OCI-LY7 (cell line): ENCODE measurements around the gene LRRC34. TPM values are rescaled to one million over a fixed set of nuclear protein-coding genes. Genes with fewer than 3 reads are reported as not detected.

Experiments used
- BruUV-seq: library from RNA; stranded (reverse); fragments of 400-500 nt; replicated peaks from 2 replicates; lab custom pipeline; 2021; lab: Mats Ljungman, UMichigan
- CTCF ChIA-PET: fragments of 300-600 bp; sonication (Branson Sonifier 250); formaldehyde crosslinking; loops from one replicate; lab custom pipeline; 2022; ENCODE audit warnings: antibody characterized with exemption; ENCODE audit not compliant: unreplicated experiment; lab: Charles Lee
- POLR2A ChIA-PET: fragments of 300-600 bp; sonication (Branson Sonifier 250); formaldehyde crosslinking; loops from one replicate; lab custom pipeline; 2022; ENCODE audit warnings: antibody characterized with exemption; lab: Charles Lee
- DNase-seq: peaks from one replicate; pipeline ENCODE4 v3.0.0-alpha.2; 2015; ENCODE audit warnings: low spot score
- H2AFZ ChIP-seq: fragments of 200-600 bp; sonication (generic), shearing (Covaris generic); 2 replicates; pipeline ENCODE4 v1.6.1; 2014; ENCODE audit warnings: mild to moderate bottlenecking, antibody characterized with exemption, low read length, moderate library complexity
- H3K27ac ChIP-seq: fragments of 200-600 bp; sonication (generic); 2 replicates; pipeline ENCODE4 v1.5.1; 2014; ENCODE audit warnings: mixed run types, low read depth, mild to moderate bottlenecking, moderate library complexity, low read length, inconsistent platforms; ENCODE audit not compliant: poor library complexity, severe bottlenecking
- H3K36me3 ChIP-seq: fragments of 200-600 bp; sonication (generic); 2 replicates; pipeline ENCODE4 v1.6.1; 2014; ENCODE audit warnings: mild to moderate bottlenecking, antibody characterized with exemption, low read length, moderate library complexity, mixed read lengths; ENCODE audit not compliant: insufficient read depth
- H3K4me1 ChIP-seq: fragments of 200-600 bp; sonication (generic); 2 replicates; pipeline ENCODE4 v1.5.1; 2014; ENCODE audit warnings: mild to moderate bottlenecking, low read length; ENCODE audit not compliant: insufficient read depth, poor library complexity, severe bottlenecking
- H3K4me2 ChIP-seq: fragments of 200-600 bp; sonication (generic); 2 replicates; pipeline ENCODE4 v1.6.1; 2014; ENCODE audit warnings: mild to moderate bottlenecking, low read length
- H3K4me3 ChIP-seq: fragments of 200-600 bp; sonication (generic); 2 replicates; pipeline ENCODE4 v1.5.1; 2014; ENCODE audit warnings: mild to moderate bottlenecking, low read depth, low read length; ENCODE audit not compliant: poor library complexity, severe bottlenecking
- H3K79me2 ChIP-seq: fragments of 200-600 bp; sonication (generic); 2 replicates; pipeline ENCODE4 v1.6.1; 2016; ENCODE audit warnings: low read depth, mild to moderate bottlenecking, low read length, moderate library complexity, mixed read lengths; ENCODE audit not compliant: insufficient read depth
- H3K9me2 ChIP-seq: fragments of 200-600 bp; sonication (generic); 2 replicates; pipeline ENCODE4 v1.6.1; 2016; ENCODE audit warnings: mild to moderate bottlenecking, low read length, mixed read lengths; ENCODE audit not compliant: insufficient read depth
- H3K9me3 ChIP-seq: fragments of 200-600 bp; sonication (generic); 2 replicates; pipeline ENCODE4 v1.6.1; 2014; ENCODE audit warnings: mild to moderate bottlenecking, mixed run types, low read length, mixed read lengths
- H4K20me1 ChIP-seq: fragments of 200-600 bp; sonication (generic); 2 replicates; pipeline ENCODE4 v1.6.1; 2014; ENCODE audit warnings: mild to moderate bottlenecking, antibody characterized with exemption, low read length, moderate library complexity, mixed read lengths; ENCODE audit not compliant: insufficient read depth
- EZH2phosphoT487 ChIP-seq: fragments of 200-600 bp; sonication (generic); IDR thresholded peaks from 2 replicates; pipeline ENCODE4 v1.6.1; 2018; ENCODE audit warnings: low read depth, borderline replicate concordance, mild to moderate bottlenecking, mixed run types, antibody characterized with exemption, low read length, moderate library complexity, mixed read lengths
- intact Hi-C: fragments of 100-400 bp; cut with micrococcal nuclease; formaldehyde crosslinking; loops from one replicate; pipeline ENCODE4 v1.10.0; 2022; ENCODE audit not compliant: unreplicated experiment
- total RNA-seq, 2 experiments: library from RNA; depleted of rRNA in 1 of 2; stranded (reverse); fragments of >200 nt in 1 of 2; shearing (Covaris generic) in 1 of 2; gene quantifications; 2 replicates each; pipeline ENCODE4 v1.2.3, GENCODE V29; 2014 to 2022
- TF ChIP-seq, protein P1 (sequence below): fragments of 200-600 bp; sonication (generic); conservative IDR thresholded peaks from 2 replicates; pipeline ENCODE4 v1.5.1; 2014; ENCODE audit warnings: mild to moderate bottlenecking, antibody characterized with exemption, low read length, moderate library complexity, mixed read lengths

The LRRC34 gene
- total RNA-seq, 2 experiments from 2014 or later = 2.2 to 3.3 TPM

DNA sequence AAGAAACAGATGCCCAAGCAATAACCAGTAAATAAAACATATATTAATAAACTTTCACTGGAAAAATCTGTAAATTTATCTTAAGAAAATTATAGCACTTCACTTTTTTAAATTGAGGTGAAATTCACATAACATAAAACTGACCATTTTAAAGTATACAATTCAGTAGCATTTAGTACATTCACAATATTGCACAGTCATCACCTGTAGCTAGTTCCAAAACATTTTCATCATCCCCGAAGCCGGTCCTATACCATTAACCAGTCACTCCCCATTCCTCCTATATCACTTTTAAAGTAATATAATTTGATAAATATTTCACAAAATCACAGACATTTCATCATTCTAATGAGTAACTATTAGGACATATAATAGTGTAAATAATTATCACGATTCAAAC, 8.0 kb downstream of the LRRC34 start:
- Histone ChIP-seq H4K20me1 (no peaks in the 10 kb centered on the region), H3K4me3 (no peak overlapping the region), H3K9me2 (no peaks in the 10 kb centered on the region), H3K36me3 (no peaks in the 10 kb centered on the region), H3K79me2 (no peaks in the 10 kb centered on the region), H3K4me2 (no peak overlapping the region), H3K9me3 (no peaks in the 10 kb centered on the region), H3K4me1 (peaks cover 8% of the 10 kb centered on the region), H2AFZ (no peak overlapping the region), H3K27ac (no peak overlapping the region)
- ChIA-PET POLR2A (interaction anchor here (0.6 kb wide), 1 partner anchor 44 kb away, joined by 3 read pairs; no protein-coding TSS in a partner anchor), CTCF (no interaction called here)
- TF ChIP-seq EZH2phosphoT487 = no peak
- TF ChIP-seq, protein P1, sequence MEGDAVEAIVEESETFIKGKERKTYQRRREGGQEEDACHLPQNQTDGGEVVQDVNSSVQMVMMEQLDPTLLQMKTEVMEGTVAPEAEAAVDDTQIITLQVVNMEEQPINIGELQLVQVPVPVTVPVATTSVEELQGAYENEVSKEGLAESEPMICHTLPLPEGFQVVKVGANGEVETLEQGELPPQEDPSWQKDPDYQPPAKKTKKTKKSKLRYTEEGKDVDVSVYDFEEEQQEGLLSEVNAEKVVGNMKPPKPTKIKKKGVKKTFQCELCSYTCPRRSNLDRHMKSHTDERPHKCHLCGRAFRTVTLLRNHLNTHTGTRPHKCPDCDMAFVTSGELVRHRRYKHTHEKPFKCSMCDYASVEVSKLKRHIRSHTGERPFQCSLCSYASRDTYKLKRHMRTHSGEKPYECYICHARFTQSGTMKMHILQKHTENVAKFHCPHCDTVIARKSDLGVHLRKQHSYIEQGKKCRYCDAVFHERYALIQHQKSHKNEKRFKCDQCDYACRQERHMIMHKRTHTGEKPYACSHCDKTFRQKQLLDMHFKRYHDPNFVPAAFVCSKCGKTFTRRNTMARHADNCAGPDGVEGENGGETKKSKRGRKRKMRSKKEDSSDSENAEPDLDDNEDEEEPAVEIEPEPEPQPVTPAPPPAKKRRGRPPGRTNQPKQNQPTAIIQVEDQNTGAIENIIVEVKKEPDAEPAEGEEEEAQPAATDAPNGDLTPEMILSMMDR = no peak
- intact Hi-C loops = no loop called here
- DNase-seq = no peak
- BruUV-seq = no TSS peak

DNA sequence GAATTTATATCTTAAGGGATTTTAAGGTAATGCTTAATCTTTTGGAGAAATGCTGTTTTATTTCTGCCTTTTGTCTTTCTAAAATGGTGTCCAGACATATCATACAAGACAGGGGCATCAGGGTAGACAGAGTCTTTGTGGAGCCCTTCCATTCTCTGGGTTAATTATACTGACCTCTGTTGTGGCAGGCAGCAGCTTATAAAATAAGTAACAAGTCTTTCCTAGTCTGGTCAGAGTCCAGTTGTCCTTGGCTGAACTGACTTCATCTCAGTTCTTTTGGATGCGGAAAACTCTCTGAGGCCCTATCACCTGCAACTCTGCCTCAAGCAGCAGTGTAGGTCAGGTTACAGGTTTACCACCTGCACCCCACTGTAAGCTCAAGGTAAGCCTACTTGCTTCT, 20.3 kb downstream of the LRRC34 start:
- intact Hi-C loops = no loop called here
- no peak overlapping the region for H3K27ac ChIP-seq
- H3K9me2 ChIP-seq = no peaks in the 10 kb centered on the region
- DNase-seq = no peak
- no peaks in the 10 kb centered on the region for H3K79me2 ChIP-seq
- no peaks in the 10 kb centered on the region for H3K4me1 ChIP-seq
- no peak overlapping the region for H3K4me2 ChIP-seq
- no peak overlapping the region for H3K4me3 ChIP-seq
- CTCF ChIA-PET = no interaction called here
- no peak for TF ChIP-seq EZH2phosphoT487
- TF ChIP-seq, protein P1 = no peak
- POLR2A ChIA-PET = no interaction called here
- H4K20me1 ChIP-seq = no peaks in the 10 kb centered on the region
- peaks cover 52% of the 10 kb centered on the region for H3K36me3 ChIP-seq
- no peak overlapping the region for H2AFZ ChIP-seq
- no TSS peak for BruUV-seq
- H3K9me3 ChIP-seq = no peaks in the 10 kb centered on the region

DNA sequence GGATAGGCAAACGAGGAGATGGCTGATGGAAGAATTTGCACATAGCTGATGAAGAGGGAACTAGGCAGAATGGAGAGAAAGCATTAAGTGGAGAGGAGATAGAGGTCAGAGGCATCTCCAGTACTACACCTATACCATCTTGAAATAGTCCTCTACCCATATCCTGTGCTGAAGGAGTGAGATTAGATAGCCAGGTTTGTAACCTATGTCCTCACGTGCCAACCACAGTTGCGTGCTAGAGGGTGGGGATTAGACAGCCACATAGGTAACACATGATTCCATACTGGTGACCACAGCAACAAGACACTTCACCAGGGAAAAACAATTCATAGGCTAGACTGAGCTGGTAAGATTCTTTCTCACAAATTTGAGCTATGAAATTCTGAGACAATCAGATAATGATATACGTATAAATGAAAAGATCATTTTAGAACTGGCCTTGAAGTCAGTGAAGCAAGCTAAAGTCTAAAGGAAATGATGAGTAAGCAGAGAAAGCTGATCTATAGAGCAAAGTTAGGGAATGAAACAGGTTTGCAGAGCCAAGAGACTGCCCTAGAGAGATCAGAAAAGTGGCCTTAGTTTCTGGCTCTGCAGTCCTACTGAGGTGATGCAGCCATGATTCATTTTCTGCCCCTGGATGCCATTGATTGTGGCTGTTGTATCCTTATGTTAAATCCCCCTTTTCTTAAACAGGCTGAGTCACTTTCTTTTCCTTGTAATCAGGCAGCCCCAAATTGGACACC, 21.8 kb downstream of the LRRC34 start:
- no peak for DNase-seq
- H4K20me1 ChIP-seq = no peaks in the 10 kb centered on the region
- BruUV-seq = no TSS peak
- H3K36me3 ChIP-seq = peaks cover 67% of the 10 kb centered on the region
- H3K4me3 ChIP-seq = no peak overlapping the region
- no peak overlapping the region for H2AFZ ChIP-seq
- no peaks in the 10 kb centered on the region for H3K4me1 ChIP-seq
- H3K27ac ChIP-seq = no peak overlapping the region
- no peak for TF ChIP-seq EZH2phosphoT487
- TF ChIP-seq, protein P1 = no peak
- POLR2A ChIA-PET = interaction anchor here (0.7 to 1.0 kb wide), 2 partner anchors 11 to 19 kb away, joined by 3 to 4 read pairs; no protein-coding TSS in a partner anchor
- intact Hi-C loops = no loop called here
- H3K9me3 ChIP-seq = no peaks in the 10 kb centered on the region
- H3K9me2 ChIP-seq = no peaks in the 10 kb centered on the region
- H3K79me2 ChIP-seq = no peaks in the 10 kb centered on the region
- CTCF ChIA-PET = no interaction called here
- H3K4me2 ChIP-seq = no peak overlapping the region
